ENCODE measurements around the gene BBIP1. TPM values are rescaled to one million over a fixed set of nuclear protein-coding genes. Genes with fewer than 3 reads are reported as not detected.

BBIP1 gene
- total RNA-seq, 4 donors from 2014 or later, result 7.8 to 16.8 (median 12.4) TPM

GRCh38 chr10:110897184-110897583 is 21.8 kb downstream of the BBIP1 start:
- TF ChIP-seq, protein P1, sequence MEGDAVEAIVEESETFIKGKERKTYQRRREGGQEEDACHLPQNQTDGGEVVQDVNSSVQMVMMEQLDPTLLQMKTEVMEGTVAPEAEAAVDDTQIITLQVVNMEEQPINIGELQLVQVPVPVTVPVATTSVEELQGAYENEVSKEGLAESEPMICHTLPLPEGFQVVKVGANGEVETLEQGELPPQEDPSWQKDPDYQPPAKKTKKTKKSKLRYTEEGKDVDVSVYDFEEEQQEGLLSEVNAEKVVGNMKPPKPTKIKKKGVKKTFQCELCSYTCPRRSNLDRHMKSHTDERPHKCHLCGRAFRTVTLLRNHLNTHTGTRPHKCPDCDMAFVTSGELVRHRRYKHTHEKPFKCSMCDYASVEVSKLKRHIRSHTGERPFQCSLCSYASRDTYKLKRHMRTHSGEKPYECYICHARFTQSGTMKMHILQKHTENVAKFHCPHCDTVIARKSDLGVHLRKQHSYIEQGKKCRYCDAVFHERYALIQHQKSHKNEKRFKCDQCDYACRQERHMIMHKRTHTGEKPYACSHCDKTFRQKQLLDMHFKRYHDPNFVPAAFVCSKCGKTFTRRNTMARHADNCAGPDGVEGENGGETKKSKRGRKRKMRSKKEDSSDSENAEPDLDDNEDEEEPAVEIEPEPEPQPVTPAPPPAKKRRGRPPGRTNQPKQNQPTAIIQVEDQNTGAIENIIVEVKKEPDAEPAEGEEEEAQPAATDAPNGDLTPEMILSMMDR (IDR thresholded peaks at IDR 0.05), result no peak
- no peak for TF ChIP-seq POLR2A (IDR thresholded peaks at IDR 0.05)
- WGBS, 2 donors, result 76 to 78% methylated on average over 1 of the region's 1 CpG
- intact Hi-C loops (cut with DNase I), result loop anchor here (10.0 kb wide), 1 partner anchor 152 kb away; no protein-coding TSS in a partner anchor
- Histone ChIP-seq H3K36me3 (peaks cover 4 to 93% (median 14%) of the 10 kb centered on the region in 3 donors), H3K27me3 (no peaks in the 10 kb centered on the region), H3K27ac (no peak overlapping the region), H3K9me3 (no peaks in the 10 kb centered on the region), H3K4me1 (peaks cover 5 to 44% (median 6%) of the 10 kb centered on the region in 3 donors), H3K4me3 (no peak overlapping the region)
- no peak for DNase-seq

DNA sequence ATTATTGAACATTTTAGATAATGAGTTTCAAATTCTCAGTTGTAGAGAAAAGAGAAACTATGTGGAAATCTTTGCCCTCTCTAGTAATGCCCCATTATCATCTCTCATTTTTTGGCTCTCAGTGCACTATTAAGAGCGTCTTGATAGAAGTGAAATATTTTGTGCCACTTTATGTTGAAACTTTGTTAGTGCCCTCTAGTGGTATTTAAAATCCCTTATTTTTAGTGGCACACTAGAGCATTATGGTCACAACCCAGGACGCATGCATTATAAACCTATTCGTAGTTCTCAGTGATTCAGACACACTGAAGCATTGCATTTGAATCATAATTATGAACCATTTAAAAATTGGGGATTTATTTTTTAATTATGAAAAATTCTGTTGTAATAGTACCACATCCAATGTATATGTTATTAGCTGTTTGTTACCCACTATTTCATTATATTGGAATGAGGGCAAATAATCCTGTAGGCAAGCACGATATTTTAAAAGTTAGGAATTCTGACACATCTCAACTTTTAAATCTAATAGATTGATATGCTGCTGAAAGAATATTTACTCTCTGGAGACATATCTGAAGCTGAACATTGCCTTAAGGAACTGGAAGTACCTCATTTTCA is 25.3 kb downstream of the BBIP1 start:
- TF ChIP-seq POLR2A (IDR thresholded peaks at IDR 0.05), result no peak
- TF ChIP-seq, protein P1 (IDR thresholded peaks at IDR 0.05), result peak; percentile 57 to 68 (median 62)
- 24% methylated on average over 4 of the region's 4 CpGs for WGBS, 2 donors
- DNase-seq, result no peak
- Histone ChIP-seq H3K4me1 (peaks cover 0 to 28% (median 0%) of the 10 kb centered on the region in 3 donors), H3K4me3 (no peak overlapping the region), H3K9me3 (no peaks in the 10 kb centered on the region), H3K36me3 (peaks cover 4 to 99% (median 14%) of the 10 kb centered on the region in 3 donors), H3K27me3 (no peaks in the 10 kb centered on the region), H3K27ac (peak overlapping the region in 1 of 4 donors; percentile 36)
- intact Hi-C loops (cut with DNase I), result loop anchor here (10.0 kb wide), 1 partner anchor 149 kb away; no protein-coding TSS in a partner anchor

GRCh38 chr10:110892602-110893288 is 26.2 kb downstream of the BBIP1 start:
- peaks cover 4 to 99% (median 14%) of the 10 kb centered on the region in 3 donors for H3K36me3 ChIP-seq
- no peak overlapping the region for H3K4me3 ChIP-seq
- no peaks in the 10 kb centered on the region for H3K9me3 ChIP-seq
- DNase-seq, result no peak
- 82 to 83% methylated on average over 3 of the region's 3 CpGs for WGBS, 2 donors
- no peak for TF ChIP-seq POLR2A (IDR thresholded peaks at IDR 0.05)
- TF ChIP-seq, protein P1 (IDR thresholded peaks at IDR 0.05), result no peak
- intact Hi-C loops (cut with DNase I), result loop anchor here (10.0 kb wide), 1 partner anchor 148 kb away; no protein-coding TSS in a partner anchor
- H3K27ac ChIP-seq, result peak overlapping the region in 1 of 4 donors; percentile 36
- peaks cover 0 to 28% (median 0%) of the 10 kb centered on the region in 3 donors for H3K4me1 ChIP-seq
- H3K27me3 ChIP-seq, result no peaks in the 10 kb centered on the region

DNA sequence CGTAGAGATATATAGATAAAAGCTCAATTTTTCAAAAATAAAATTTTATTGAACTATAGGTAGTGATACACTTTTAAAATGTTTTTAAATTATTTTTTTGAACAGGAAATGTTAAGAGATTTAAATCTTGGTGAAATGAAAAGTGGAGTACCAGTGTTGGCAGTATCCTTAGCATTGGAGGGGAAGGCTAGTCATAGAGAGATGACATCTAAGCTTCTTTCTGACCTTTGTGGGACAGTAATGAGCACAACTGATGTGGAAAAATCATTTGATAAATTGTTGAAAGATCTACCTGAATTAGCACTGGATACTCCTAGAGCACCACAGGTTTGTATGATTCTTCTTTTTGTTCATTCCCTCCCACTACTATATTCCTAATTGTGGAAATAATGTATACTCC is 31.4 kb downstream of the BBIP1 start:
- TF ChIP-seq, protein P1 (IDR thresholded peaks at IDR 0.05), result no peak
- TF ChIP-seq POLR2A (IDR thresholded peaks at IDR 0.05), result no peak
- WGBS, 2 donors, result 97 to 100% methylated on average over 1 of the region's 1 CpG
- intact Hi-C loops (cut with DNase I), result loop anchor here (10.0 kb wide), 1 partner anchor 583 kb away; the partner anchor contains the start of gene SMNDC1
- H3K27me3 ChIP-seq, result no peaks in the 10 kb centered on the region
- peak overlapping the region in 1 of 4 donors; percentile 36 for H3K27ac ChIP-seq
- H3K9me3 ChIP-seq, result no peaks in the 10 kb centered on the region
- peaks cover 0 to 100% (median 6%) of the 10 kb centered on the region in 3 donors for H3K36me3 ChIP-seq
- DNase-seq, result no peak
- H3K4me1 ChIP-seq, result peaks cover 0 to 33% (median 0%) of the 10 kb centered on the region in 3 donors
- H3K4me3 ChIP-seq, result no peak overlapping the region

Measured in esophagus squamous epithelium (tissue), 5 donors.